Tibial nerve (tissue), 4 donors: Measurements from ENCODE around the gene CCS. TPM values are rescaled to one million over a fixed set of nuclear protein-coding genes. Genes with fewer than 3 reads are reported as not detected.

Experiments
- DNase-seq, 2 donors: peaks; one replicate each; pipeline ENCODE4 v3.0.0-alpha.2; 2019; ENCODE audit warnings: low spot score in 2 of 2
- H3K27ac ChIP-seq, 4 donors: fragments of 200-600 bp; sonication (generic) in 3 of 4; one replicate each; pipeline ENCODE4 v1.5.1; 2017 to 2019; ENCODE audit warnings: mild to moderate bottlenecking in 1 of 4
- H3K27me3 ChIP-seq, 2 donors: fragments of 200-600 bp; sonication (generic) in 1 of 2; one replicate each; pipeline versions ENCODE4 v1.5.1 to v1.6.0; 2017 to 2019
- H3K36me3 ChIP-seq, 3 donors: fragments of 200-600 bp; sonication (generic); one replicate each; pipeline ENCODE4 v1.5.1; 2018 to 2019
- H3K4me1 ChIP-seq, 4 donors: fragments of 200-600 bp; sonication (generic) in 3 of 4; one replicate each; pipeline ENCODE4 v1.5.1; 2017 to 2019
- H3K4me3 ChIP-seq, 4 donors: fragments of 200-600 bp; sonication (generic) in 3 of 4; one replicate each; pipeline ENCODE4 v1.5.1; 2017 to 2019; ENCODE audit warnings: mild to moderate bottlenecking in 1 of 4, moderate library complexity in 1 of 4
- H3K9me3 ChIP-seq, 4 donors: fragments of 200-600 bp; sonication (generic) in 3 of 4; one replicate each; pipeline ENCODE4 v1.5.1; 2017 to 2019
- CTCF ChIP-seq, 5 experiments: fragments of 200-600 bp in 3 of 5; fragments of 450-650 bp in 2 of 5; sonication (generic) in 3 of 5; IDR thresholded peaks; one replicate each; pipeline ENCODE4 v1.5.1; 2016 to 2019; ENCODE audit warnings: antibody characterized with exemption in 5 of 5, mild to moderate bottlenecking in 3 of 5, moderate library complexity in 2 of 5
- EP300 ChIP-seq, 2 donors: sonication (generic); formaldehyde crosslinking; IDR thresholded peaks; one replicate each; pipeline ENCODE4 v1.6.1; 2017; ENCODE audit warnings: antibody characterized with exemption in 2 of 2, mild to moderate bottlenecking in 1 of 2
- POLR2A ChIP-seq, 2 donors: fragments of 450-650 bp; IDR thresholded peaks; one replicate each; pipeline ENCODE4 v1.6.1; 2017; ENCODE audit warnings: antibody characterized with exemption in 2 of 2, mild to moderate bottlenecking in 2 of 2, moderate library complexity in 2 of 2
- WGBS, 2 donors: methylation state at CpG; one replicate each; pipeline ENCODE4 v1.1.5; 2018; 5-methylcytosine and 5-hydroxymethylcytosine counted together
- total RNA-seq, 4 donors: library from RNA; depleted of rRNA; stranded (reverse); fragments of >200 nt; gene quantifications; one replicate each; pipeline ENCODE4 v1.1.0, GENCODE V29; 2016

CCS gene
- total RNA-seq, 4 donors from 2014 or later = 33.4 to 54.0 (median 48.6) TPM

- WGBS, 2 donors = 80 to 86% methylated on average over 2 of the region's 2 CpGs
- Histone ChIP-seq H3K36me3 (peaks cover 0 to 59% (median 0%) of the 10 kb centered on the region in 3 donors), H3K9me3 (no peaks in the 10 kb centered on the region), H3K27me3 (peaks cover 0 to 6% of the 10 kb centered on the region in 2 donors), H3K27ac (no peak overlapping the region), H3K4me3 (no peak overlapping the region), H3K4me1 (peaks cover 0 to 17% (median 4%) of the 10 kb centered on the region in 4 donors)
- no peak for DNase-seq
- no peak for TF ChIP-seq POLR2A (IDR thresholded peaks at IDR 0.05)
- TF ChIP-seq EP300 (IDR thresholded peaks at IDR 0.05) = no peak
- no peak for TF ChIP-seq CTCF (IDR thresholded peaks at IDR 0.05)
Measured at GRCh38 chr11:66562275-66562674, 30.7 kb upstream of the CCS start.

- H3K27ac ChIP-seq = no peak overlapping the region
- no peak overlapping the region for H3K4me3 ChIP-seq
- no peaks in the 10 kb centered on the region for H3K9me3 ChIP-seq
- DNase-seq = no peak
- peaks cover 0 to 59% (median 0%) of the 10 kb centered on the region in 3 donors for H3K36me3 ChIP-seq
- H3K4me1 ChIP-seq = peaks cover 0 to 24% (median 7%) of the 10 kb centered on the region in 4 donors
- 86 to 88% methylated on average over 19 to 20 of the region's 20 CpGs for WGBS, 2 donors
- TF ChIP-seq CTCF (IDR thresholded peaks at IDR 0.05) (no peak), POLR2A (IDR thresholded peaks at IDR 0.05) (no peak), EP300 (IDR thresholded peaks at IDR 0.05) (no peak)
- no peaks in the 10 kb centered on the region for H3K27me3 ChIP-seq
Measured at GRCh38 chr11:66562907-66563583, 29.9 kb upstream of the CCS start.

- WGBS, 2 donors = 86 to 88% methylated on average over 4 to 10 of the region's 10 CpGs
- peaks cover 0 to 25% (median 6%) of the 10 kb centered on the region in 4 donors for H3K4me1 ChIP-seq
- H3K9me3 ChIP-seq = no peaks in the 10 kb centered on the region
- peaks cover 0 to 59% (median 0%) of the 10 kb centered on the region in 3 donors for H3K36me3 ChIP-seq
- no peaks in the 10 kb centered on the region for H3K27me3 ChIP-seq
- no peak for DNase-seq
- H3K27ac ChIP-seq = no peak overlapping the region
- H3K4me3 ChIP-seq = no peak overlapping the region
- no peak for TF ChIP-seq EP300 (IDR thresholded peaks at IDR 0.05)
Measured at GRCh38 chr11:66563832-66564231, 29.2 kb upstream of the CCS start.

- WGBS, 2 donors = 85 to 87% methylated on average over 14 of the region's 14 CpGs
- H3K4me1 ChIP-seq = peaks cover 0 to 22% (median 3%) of the 10 kb centered on the region in 4 donors
- TF ChIP-seq POLR2A (IDR thresholded peaks at IDR 0.05) = no peak
- TF ChIP-seq CTCF (IDR thresholded peaks at IDR 0.05) = no peak
- TF ChIP-seq EP300 (IDR thresholded peaks at IDR 0.05) = no peak
Measured at GRCh38 chr11:66564538-66564937, 28.4 kb upstream of the CCS start.

DNA sequence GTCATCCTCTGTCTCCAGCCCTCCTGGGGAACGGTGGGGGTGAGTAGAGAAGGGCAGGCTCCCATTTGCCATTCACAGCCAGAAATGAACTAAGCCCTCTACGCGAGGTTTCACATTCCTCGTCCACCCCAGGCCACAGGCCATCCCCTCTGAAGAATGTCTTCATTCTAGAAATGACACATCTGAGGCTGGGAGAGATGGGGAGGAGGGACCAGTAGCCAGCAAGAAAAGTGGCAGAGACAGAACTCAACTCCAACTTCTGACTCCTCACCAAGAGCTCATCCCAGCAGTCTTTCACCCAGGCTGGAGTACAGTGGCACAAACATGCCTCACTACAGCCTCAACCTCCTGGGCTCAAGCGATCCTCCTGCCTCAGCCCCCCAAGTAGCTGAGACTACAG is 28.0 kb upstream of the CCS start:
- H3K36me3 ChIP-seq = peaks cover 0 to 59% (median 0%) of the 10 kb centered on the region in 3 donors
- TF ChIP-seq EP300 (IDR thresholded peaks at IDR 0.05) (no peak), CTCF (IDR thresholded peaks at IDR 0.05) (no peak), POLR2A (IDR thresholded peaks at IDR 0.05) (no peak)
- no peaks in the 10 kb centered on the region for H3K27me3 ChIP-seq
- 77 to 89% methylated on average over 5 of the region's 5 CpGs for whole genome bisulfite sequencing, 2 donors
- peaks cover 0 to 21% (median 3%) of the 10 kb centered on the region in 4 donors for H3K4me1 ChIP-seq
- H3K9me3 ChIP-seq = no peaks in the 10 kb centered on the region
- H3K4me3 ChIP-seq = no peak overlapping the region
- H3K27ac ChIP-seq = no peak overlapping the region
- no peak for DNase-seq

More at GRCh38 chr11:66564538-66564937, 28.4 kb upstream of the CCS start:
- Histone ChIP-seq H3K4me3 (no peak overlapping the region), H3K27ac (no peak overlapping the region), H3K27me3 (no peaks in the 10 kb centered on the region), H3K36me3 (peaks cover 0 to 59% (median 0%) of the 10 kb centered on the region in 3 donors), H3K9me3 (no peaks in the 10 kb centered on the region)
- DNase-seq = no peak
